ENCODE data around the gene MED17. TPM values are rescaled to one million over a fixed set of nuclear protein-coding genes. Genes with fewer than 3 reads are reported as not detected.

MED17 gene
- total and polyA plus RNA-seq, 2 experiments from 2014 or later, result 28.7 to 39.2 TPM

GRCh38 chr11:93845181-93846092, 61.4 kb downstream of the MED17 start:
- no peak for DNase-seq (ENCODE audit: low read depth in 1 of 2, low spot score in 1 of 2)
- no peaks in the 10 kb centered on the region for H3K36me3 ChIP-seq
- TF ChIP-seq CTCF (IDR thresholded peaks at IDR 0.05; ENCODE audit: low read depth, low read length), result no peak

GRCh38 chr11:93846411-93846810, 62.3 kb downstream of the MED17 start:
- Histone ChIP-seq H3K27ac (no peak overlapping the region), H3K36me3 (no peaks in the 10 kb centered on the region), H3K4me3 (no peak overlapping the region), H3K4me1 (ENCODE audit: low read depth) (no peaks in the 10 kb centered on the region), H3K27me3 (no peaks in the 10 kb centered on the region), H3K9me3 (ENCODE audit: low read depth) (no peaks in the 10 kb centered on the region)
- DNase-seq (ENCODE audit: low read depth in 1 of 2, low spot score in 1 of 2), result peak in 1 of 2 donors; percentile 21
- no peak for TF ChIP-seq CTCF (IDR thresholded peaks at IDR 0.05; ENCODE audit: low read depth, low read length)

More at GRCh38 chr11:93845181-93846092, 61.4 kb downstream of the MED17 start:
- Histone ChIP-seq H3K4me1 (ENCODE audit: low read depth) (no peaks in the 10 kb centered on the region), H3K4me3 (no peak overlapping the region), H3K27me3 (no peaks in the 10 kb centered on the region), H3K27ac (no peak overlapping the region), H3K9me3 (ENCODE audit: low read depth) (no peaks in the 10 kb centered on the region)

- Histone ChIP-seq H3K27ac (no peak overlapping the region), H3K27me3 (no peaks in the 10 kb centered on the region), H3K4me3 (no peak overlapping the region), H3K9me3 (ENCODE audit: low read depth) (no peaks in the 10 kb centered on the region), H3K4me1 (ENCODE audit: low read depth) (no peaks in the 10 kb centered on the region), H3K36me3 (no peaks in the 10 kb centered on the region)
- TF ChIP-seq CTCF (IDR thresholded peaks at IDR 0.05; ENCODE audit: low read depth, low read length), result no peak
- DNase-seq (ENCODE audit: low read depth in 1 of 2, low spot score in 1 of 2), result no peak
These were observed 65.1 kb downstream of the MED17 start for GRCh38 chr11:93849201-93849600.

GRCh38 chr11:93849751-93850593, 65.9 kb downstream of the MED17 start:
- peak; percentile 38 to 52 for DNase-seq (ENCODE audit: low read depth in 1 of 2, low spot score in 1 of 2)
- no peak for TF ChIP-seq CTCF (IDR thresholded peaks at IDR 0.05; ENCODE audit: low read depth, low read length)
- Histone ChIP-seq H3K36me3 (no peaks in the 10 kb centered on the region), H3K9me3 (ENCODE audit: low read depth) (no peaks in the 10 kb centered on the region), H3K27me3 (no peaks in the 10 kb centered on the region), H3K4me1 (ENCODE audit: low read depth) (no peaks in the 10 kb centered on the region), H3K4me3 (peak overlapping the region; percentile 23), H3K27ac (no peak overlapping the region)

GRCh38 chr11:93850594-93851018, 66.5 kb downstream of the MED17 start, which contains the start of gene VSTM5:
VSTM5 (minus strand) TSS chr11:93850618; CDS start chr11:93850502, 116 bp downstream.
- H3K27ac ChIP-seq, result no peak within 1 kb of the TSS
- no peak for DNase-seq (ENCODE audit: low read depth in 1 of 2, low spot score in 1 of 2)
- no peaks in the 10 kb centered on the region for H3K9me3 ChIP-seq (ENCODE audit: low read depth)
- no peak for TF ChIP-seq CTCF (IDR thresholded peaks at IDR 0.05; ENCODE audit: low read depth, low read length)
- no peaks in the 10 kb centered on the region for H3K36me3 ChIP-seq
- no peaks in the 10 kb centered on the region for H3K4me1 ChIP-seq (ENCODE audit: low read depth)
- H3K4me3 ChIP-seq, result peak within 1 kb of the TSS; percentile 23
- H3K27me3 ChIP-seq, result no peaks in the 10 kb centered on the region
